Measurements from ENCODE around the gene TMEM131.

DNA sequence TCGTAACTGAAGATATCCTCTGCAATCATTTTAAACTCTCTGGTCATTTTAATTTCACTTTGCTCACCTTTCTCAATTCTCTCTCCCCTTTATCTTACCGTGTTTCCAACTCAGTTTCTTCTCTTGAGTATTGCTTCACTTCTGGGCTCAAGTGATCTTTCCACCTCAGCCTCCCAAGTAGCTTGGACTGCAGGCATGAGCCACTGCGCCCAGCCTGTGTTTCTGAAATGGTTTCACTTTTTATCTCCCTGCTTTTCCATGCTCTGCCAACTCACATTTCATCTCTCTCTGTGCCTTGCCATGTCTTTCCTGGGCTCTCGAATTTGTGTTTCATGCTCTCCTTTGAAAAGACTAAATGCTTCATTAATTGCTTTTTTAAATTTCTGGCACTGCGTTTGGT, 30.5 kb upstream of the TMEM131 start:
- TF ChIP-seq EZH2 (IDR thresholded peaks at IDR 0.05; ENCODE audit: low read depth, unreplicated experiment) (no peak), JUNB (IDR thresholded peaks at IDR 0.05; ENCODE audit: unreplicated experiment) (no peak), POLR2AphosphoS5 (IDR thresholded peaks at IDR 0.05; ENCODE audit: low read depth) (no peak)
- TF ChIP-seq, protein P1, sequence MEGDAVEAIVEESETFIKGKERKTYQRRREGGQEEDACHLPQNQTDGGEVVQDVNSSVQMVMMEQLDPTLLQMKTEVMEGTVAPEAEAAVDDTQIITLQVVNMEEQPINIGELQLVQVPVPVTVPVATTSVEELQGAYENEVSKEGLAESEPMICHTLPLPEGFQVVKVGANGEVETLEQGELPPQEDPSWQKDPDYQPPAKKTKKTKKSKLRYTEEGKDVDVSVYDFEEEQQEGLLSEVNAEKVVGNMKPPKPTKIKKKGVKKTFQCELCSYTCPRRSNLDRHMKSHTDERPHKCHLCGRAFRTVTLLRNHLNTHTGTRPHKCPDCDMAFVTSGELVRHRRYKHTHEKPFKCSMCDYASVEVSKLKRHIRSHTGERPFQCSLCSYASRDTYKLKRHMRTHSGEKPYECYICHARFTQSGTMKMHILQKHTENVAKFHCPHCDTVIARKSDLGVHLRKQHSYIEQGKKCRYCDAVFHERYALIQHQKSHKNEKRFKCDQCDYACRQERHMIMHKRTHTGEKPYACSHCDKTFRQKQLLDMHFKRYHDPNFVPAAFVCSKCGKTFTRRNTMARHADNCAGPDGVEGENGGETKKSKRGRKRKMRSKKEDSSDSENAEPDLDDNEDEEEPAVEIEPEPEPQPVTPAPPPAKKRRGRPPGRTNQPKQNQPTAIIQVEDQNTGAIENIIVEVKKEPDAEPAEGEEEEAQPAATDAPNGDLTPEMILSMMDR (conservative IDR thresholded peaks at IDR 0.05; ENCODE audit: low read depth in 2 of 2) = no peak
- TF ChIP-seq, protein P2, sequence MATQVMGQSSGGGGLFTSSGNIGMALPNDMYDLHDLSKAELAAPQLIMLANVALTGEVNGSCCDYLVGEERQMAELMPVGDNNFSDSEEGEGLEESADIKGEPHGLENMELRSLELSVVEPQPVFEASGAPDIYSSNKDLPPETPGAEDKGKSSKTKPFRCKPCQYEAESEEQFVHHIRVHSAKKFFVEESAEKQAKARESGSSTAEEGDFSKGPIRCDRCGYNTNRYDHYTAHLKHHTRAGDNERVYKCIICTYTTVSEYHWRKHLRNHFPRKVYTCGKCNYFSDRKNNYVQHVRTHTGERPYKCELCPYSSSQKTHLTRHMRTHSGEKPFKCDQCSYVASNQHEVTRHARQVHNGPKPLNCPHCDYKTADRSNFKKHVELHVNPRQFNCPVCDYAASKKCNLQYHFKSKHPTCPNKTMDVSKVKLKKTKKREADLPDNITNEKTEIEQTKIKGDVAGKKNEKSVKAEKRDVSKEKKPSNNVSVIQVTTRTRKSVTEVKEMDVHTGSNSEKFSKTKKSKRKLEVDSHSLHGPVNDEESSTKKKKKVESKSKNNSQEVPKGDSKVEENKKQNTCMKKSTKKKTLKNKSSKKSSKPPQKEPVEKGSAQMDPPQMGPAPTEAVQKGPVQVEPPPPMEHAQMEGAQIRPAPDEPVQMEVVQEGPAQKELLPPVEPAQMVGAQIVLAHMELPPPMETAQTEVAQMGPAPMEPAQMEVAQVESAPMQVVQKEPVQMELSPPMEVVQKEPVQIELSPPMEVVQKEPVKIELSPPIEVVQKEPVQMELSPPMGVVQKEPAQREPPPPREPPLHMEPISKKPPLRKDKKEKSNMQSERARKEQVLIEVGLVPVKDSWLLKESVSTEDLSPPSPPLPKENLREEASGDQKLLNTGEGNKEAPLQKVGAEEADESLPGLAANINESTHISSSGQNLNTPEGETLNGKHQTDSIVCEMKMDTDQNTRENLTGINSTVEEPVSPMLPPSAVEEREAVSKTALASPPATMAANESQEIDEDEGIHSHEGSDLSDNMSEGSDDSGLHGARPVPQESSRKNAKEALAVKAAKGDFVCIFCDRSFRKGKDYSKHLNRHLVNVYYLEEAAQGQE (IDR thresholded peaks at IDR 0.05; ENCODE audit: unreplicated experiment) = no peak
